Fibroblast of gingiva (primary cell): Measurements from ENCODE around the gene NDUFS6.

ENCODE experiments used
- DNase-seq: peaks from one replicate; pipeline ENCODE4 v3.0.0-alpha.2; 2011; ENCODE audit warnings: low read depth

The NDUFS6 gene

GRCh38 chr5:1817261-1818043, 16.2 kb downstream of the NDUFS6 start:
- no peak for DNase-seq

DNA sequence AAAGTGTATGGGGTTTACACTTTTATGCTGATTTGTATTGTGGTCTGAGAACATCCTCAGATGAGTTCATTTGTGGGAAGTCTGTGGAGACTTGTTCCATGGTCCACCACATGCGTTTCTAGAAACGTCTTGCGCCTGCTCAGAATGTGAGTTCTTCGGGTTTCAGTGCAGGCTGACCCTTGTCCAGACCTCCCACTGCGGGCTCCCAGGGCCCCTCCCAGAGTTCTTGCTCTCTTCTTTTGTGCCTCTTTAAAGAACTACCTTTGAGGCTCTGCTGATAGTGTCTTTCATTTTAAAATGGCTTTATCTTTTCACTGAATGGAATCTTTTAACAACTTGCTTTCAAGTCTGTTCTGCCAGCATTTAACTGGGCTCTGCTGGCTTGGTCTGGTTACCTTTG, 17.6 kb downstream of the NDUFS6 start:
- DNase-seq = no peak

GRCh38 chr5:1819458-1819857, 18.3 kb downstream of the NDUFS6 start:
- DNase-seq = no peak

- DNase-seq = no peak
Observed at GRCh38 chr5:1820381-1820780, 19.2 kb downstream of the NDUFS6 start.

DNA sequence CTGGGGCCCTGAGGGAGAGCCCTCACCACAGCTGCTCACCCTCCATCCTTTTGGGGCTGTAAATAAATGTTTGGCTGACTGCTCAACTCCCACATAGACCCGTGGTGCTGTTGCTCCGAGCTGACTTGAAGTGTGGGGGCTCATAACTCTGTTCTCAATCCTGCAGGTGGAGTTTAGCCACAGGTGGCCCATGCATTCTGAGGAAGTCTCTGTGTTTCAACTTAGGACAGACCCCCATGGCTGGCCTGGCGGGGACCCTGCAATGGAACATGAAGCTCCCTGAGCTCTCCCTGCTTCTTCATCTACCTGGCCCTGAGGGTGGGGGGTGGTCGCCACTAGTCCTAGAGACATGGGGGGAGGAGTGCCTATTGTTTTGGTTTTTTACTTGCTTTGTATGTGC, 19.7 kb downstream of the NDUFS6 start:
- no peak for DNase-seq

DNA sequence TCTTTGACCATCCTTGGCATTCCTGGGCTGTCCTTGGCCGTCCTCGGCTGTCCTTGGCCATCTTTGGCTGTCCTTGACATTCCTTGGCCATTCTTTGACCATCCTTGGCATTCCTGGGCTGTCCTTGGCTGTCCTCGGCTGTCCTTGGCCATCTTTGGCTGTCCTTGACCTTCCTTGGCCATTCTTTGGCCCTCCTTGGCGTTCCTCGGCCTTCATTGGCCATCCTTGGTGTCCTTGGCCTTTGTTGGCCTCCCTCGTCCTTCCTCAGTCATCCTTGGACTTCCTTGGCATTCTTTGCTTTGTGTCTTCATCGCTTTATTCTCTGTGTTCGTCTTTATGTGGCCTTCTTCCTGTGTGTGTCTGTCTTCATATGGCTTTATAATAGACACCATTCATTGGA, 20.7 kb downstream of the NDUFS6 start:
- no peak for DNase-seq

GRCh38 chr5:1823381-1824034, 22.3 kb downstream of the NDUFS6 start:
- no peak for DNase-seq

GRCh38 chr5:1824109-1824821, 23.1 kb downstream of the NDUFS6 start:
- DNase-seq = no peak

- DNase-seq = no peak
Observed at GRCh38 chr5:1824903-1825841, 24.0 kb downstream of the NDUFS6 start.

DNA sequence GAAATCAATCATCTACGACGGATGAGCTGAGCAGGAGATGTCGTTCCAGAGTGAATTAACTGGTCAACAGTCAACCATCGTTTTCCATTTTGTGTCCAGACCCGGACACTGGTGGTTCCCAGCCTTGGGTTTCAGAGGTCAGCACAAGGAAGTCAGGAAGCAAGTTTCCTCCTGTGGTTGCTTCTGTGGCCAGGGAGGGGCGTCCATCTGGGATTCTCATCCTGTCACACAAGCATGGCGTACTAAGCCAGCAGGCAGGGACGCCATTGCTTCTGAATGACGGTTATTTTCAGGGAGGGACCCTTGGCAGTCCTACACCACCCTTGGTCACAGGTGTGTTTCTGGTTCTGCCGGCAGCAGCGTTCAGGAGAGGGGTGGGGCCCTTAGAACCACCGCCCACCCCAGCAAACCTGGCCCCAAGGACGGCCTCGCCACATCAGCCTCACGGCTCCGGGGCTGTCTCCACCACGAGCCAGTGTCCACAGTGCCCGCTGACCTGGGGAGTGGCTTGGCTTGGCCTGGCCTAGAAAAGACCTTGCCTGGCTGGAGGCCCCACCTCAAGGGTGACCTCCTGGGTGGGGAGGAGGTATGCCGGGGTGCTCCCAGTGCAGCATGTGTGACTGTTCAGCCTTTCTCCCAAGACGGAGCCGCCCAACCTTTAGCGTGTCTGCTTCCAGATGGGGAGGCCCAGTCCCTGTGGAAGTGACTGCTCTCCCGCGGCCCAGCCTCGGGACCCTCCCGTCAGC, 25.2 kb downstream of the NDUFS6 start:
- DNase-seq = no peak

GRCh38 chr5:1827025-1827885, 26.0 kb downstream of the NDUFS6 start:
- no peak for DNase-seq

DNA sequence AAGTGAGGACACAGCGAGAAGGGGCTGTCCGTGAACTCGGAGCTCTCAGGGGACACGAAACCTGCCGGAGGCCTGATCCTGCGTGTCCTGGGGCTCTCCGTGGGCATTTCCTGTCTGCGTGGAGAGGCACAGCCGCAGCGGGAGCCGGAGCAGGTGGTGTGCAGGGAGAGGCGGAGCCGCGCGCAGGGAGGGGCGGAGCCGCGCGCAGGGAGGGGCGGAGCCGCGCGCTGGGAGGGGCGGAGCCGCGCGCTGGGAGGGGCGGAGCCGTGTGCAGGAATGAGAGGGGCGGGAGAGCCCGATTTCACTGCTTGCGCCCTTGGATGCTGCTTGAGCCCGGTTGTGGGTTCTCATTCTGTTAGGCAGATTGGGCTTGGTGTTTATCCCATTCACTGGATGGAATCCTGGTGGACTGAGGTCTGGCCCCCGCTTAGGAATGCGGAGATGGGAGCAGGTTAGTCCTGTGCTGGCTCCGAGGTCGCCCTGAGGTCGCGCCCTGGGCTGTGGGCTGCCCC, 26.7 kb downstream of the NDUFS6 start:
- DNase-seq = no peak

- no peak for DNase-seq
Observed at GRCh38 chr5:1830571-1831228, 29.5 kb downstream of the NDUFS6 start.

GRCh38 chr5:1831257-1831656, 30.1 kb downstream of the NDUFS6 start:
- DNase-seq = no peak

GRCh38 chr5:1831677-1832313, 30.6 kb downstream of the NDUFS6 start:
- DNase-seq = no peak

GRCh38 chr5:1832511-1833250, 31.5 kb downstream of the NDUFS6 start:
- DNase-seq = no peak

DNA sequence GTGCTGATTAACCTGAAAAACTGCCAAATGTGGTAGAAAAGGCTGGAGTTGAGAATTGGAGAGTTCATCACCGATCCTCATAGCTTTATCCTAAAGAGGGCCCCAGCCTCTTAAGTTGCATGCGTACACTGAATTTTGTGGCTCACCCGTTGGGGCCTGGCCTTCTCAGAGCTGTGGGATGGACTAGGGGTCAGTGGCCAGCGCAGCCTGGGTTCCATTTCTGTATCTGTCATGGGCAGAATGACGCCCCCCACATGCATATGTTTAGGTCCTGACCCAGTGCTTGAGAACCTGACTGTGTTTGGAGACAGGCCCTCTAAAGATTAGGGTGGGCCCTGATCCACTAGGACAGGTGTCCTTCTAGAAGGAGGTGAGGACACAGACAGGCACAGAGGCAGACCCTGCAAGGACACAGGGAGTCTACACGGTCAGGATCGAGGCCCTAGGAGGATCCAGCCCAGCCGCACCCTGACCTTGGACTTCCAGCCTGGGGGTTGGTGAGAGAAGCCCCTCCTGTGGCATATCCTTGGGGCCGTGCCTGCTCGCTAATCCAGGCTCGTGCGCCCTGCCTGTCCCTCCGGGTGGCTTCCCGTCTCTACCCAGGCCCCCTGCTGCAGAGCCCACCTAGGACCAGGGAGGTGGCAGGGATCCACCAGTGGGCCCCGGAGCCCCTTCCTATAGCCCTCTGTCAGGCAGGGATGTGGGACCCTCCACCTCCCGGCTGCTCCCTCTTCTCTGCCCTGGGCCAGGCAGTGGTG, 32.2 kb downstream of the NDUFS6 start:
- DNase-seq = no peak
